ENCODE results near the gene MBOAT7.

MBOAT7 gene

GRCh38 chr19:54136864-54137698 is 52.3 kb downstream of the MBOAT7 start:
- peak; percentile 100 for DNase-seq

- peak; percentile 66 for DNase-seq
Measured at GRCh38 chr19:54136086-54136863, 53.1 kb downstream of the MBOAT7 start.

- no peak for DNase-seq
Measured at GRCh38 chr19:54133957-54134590, 55.3 kb downstream of the MBOAT7 start.

- peak; percentile 46 for DNase-seq
Measured at GRCh38 chr19:54133312-54133956, 55.9 kb downstream of the MBOAT7 start.

- DNase-seq, result no peak
Measured at GRCh38 chr19:54129617-54129996, 59.8 kb downstream of the MBOAT7 start.

GRCh38 chr19:54128796-54129616 is 60.4 kb downstream of the MBOAT7 start:
- DNase-seq, result no peak

- DNase-seq, result no peak
Measured at GRCh38 chr19:54128441-54128725, 61.0 kb downstream of the MBOAT7 start.

GRCh38 chr19:54127688-54128440 is 61.5 kb downstream of the MBOAT7 start:
- no peak for DNase-seq

- no peak for DNase-seq
Measured at GRCh38 chr19:54125713-54126112, 63.7 kb downstream of the MBOAT7 start.

GRCh38 chr19:54124393-54124792 is 65.0 kb downstream of the MBOAT7 start:
- DNase-seq, result no peak

GRCh38 chr19:54123682-54124081 is 65.7 kb downstream of the MBOAT7 start:
- DNase-seq, result no peak

Data from NCI-H146 (cell line).